Endothelial cell (in vitro differentiated cells): ENCODE data around the gene CLIC4. TPM values are rescaled to one million over a fixed set of nuclear protein-coding genes. Genes with fewer than 3 reads are reported as not detected.

Experiments
- DNase-seq: peaks from one replicate; pipeline ENCODE4 v3.0.0; 2021; ENCODE audit warnings: low spot score
- H3K27ac Mint-ChIP-seq: one replicate; pipeline ENCODE4 v1.8.0; 2021; ENCODE audit warnings: mixed read lengths, inconsistent platforms; ENCODE audit not compliant: unreplicated experiment
- H3K27me3 Mint-ChIP-seq: one replicate; pipeline ENCODE4 v1.8.0; 2021; ENCODE audit warnings: mild to moderate bottlenecking, moderate library complexity, mixed read lengths, inconsistent platforms; ENCODE audit not compliant: unreplicated experiment
- H3K36me3 Mint-ChIP-seq: one replicate; pipeline ENCODE4 v1.8.0; 2021; ENCODE audit warnings: mild to moderate bottlenecking, low read depth, mixed read lengths, inconsistent platforms; ENCODE audit not compliant: unreplicated experiment
- H3K4me1 Mint-ChIP-seq: one replicate; pipeline ENCODE4 v1.8.0; 2021; ENCODE audit warnings: mild to moderate bottlenecking, mixed read lengths, inconsistent platforms; ENCODE audit not compliant: unreplicated experiment
- H3K4me3 Mint-ChIP-seq: one replicate; pipeline ENCODE4 v1.8.0; 2021; ENCODE audit warnings: mild to moderate bottlenecking, mixed read lengths, inconsistent platforms; ENCODE audit not compliant: unreplicated experiment
- H3K9me3 Mint-ChIP-seq: one replicate; pipeline ENCODE4 v1.8.0; 2021; ENCODE audit warnings: mixed read lengths, inconsistent platforms; ENCODE audit not compliant: unreplicated experiment
- total RNA-seq: library from RNA; stranded (reverse); fragmentation: NEBNext Ultra II Directional; extraction: Animal tissue kit (Norgen Biotek cat#: 25700); gene quantifications from one replicate; pipeline ENCODE4 v1.2.1, GENCODE V29; 2021; ENCODE audit not compliant: unreplicated experiment
- TF ChIP-seq, protein P1 (sequence below): fragments of 200-600 bp; sonication (generic); IDR thresholded peaks from one replicate; pipeline ENCODE4 v1.5.0; 2021; ENCODE audit warnings: antibody characterized with exemption; ENCODE audit not compliant: unreplicated experiment

The CLIC4 gene
- total RNA-seq, 1 donor from 2014 or later = 109 TPM

DNA sequence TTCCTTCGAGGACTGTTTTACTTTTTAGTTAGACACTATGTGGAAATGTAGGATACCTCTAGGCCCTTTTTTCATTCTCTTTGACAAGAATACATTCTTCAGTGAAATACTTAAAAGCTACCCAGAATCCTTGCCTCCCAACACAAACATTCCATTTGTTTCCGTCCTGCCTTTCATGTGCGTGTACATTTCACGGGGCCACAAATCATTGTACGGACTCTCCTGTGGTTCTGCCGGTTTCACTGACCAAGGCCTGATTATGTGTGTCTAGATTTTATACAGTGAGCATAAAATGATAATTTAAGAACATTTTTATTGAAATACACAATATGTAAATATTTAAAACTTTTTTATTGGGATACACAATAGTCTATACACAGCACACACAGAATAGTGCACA lies 108.4 kb downstream of the CLIC4 start:
- TF ChIP-seq, protein P1, sequence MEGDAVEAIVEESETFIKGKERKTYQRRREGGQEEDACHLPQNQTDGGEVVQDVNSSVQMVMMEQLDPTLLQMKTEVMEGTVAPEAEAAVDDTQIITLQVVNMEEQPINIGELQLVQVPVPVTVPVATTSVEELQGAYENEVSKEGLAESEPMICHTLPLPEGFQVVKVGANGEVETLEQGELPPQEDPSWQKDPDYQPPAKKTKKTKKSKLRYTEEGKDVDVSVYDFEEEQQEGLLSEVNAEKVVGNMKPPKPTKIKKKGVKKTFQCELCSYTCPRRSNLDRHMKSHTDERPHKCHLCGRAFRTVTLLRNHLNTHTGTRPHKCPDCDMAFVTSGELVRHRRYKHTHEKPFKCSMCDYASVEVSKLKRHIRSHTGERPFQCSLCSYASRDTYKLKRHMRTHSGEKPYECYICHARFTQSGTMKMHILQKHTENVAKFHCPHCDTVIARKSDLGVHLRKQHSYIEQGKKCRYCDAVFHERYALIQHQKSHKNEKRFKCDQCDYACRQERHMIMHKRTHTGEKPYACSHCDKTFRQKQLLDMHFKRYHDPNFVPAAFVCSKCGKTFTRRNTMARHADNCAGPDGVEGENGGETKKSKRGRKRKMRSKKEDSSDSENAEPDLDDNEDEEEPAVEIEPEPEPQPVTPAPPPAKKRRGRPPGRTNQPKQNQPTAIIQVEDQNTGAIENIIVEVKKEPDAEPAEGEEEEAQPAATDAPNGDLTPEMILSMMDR = no peak
- DNase-seq = no peak
- no peak overlapping the region for H3K27ac Mint-ChIP-seq
- no peak overlapping the region for H3K4me3 Mint-ChIP-seq
- H3K4me1 Mint-ChIP-seq = no peaks in the 10 kb centered on the region
- H3K9me3 Mint-ChIP-seq = no peaks in the 10 kb centered on the region
- no peaks in the 10 kb centered on the region for H3K36me3 Mint-ChIP-seq
- H3K27me3 Mint-ChIP-seq = peaks cover 4% of the 10 kb centered on the region

DNA sequence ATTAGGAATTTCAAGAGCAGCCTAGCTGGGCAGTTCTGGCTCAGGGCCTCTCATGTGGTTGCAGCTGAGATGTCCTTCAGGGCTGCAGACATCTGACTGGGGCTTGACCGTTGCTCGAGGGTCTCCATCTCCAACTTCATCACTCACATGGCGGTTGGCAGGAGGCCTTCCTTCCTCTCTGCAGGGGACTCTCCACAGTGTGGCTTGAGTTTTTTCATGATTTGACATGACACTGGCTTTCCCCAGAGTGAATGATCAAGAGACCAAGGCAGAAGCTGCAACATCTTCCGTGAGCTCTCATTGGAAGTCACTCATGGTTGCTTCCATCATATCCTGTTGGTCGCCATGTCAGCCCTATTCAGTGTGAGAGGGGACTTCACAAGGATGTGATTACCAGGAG lies 110.2 kb downstream of the CLIC4 start:
- DNase-seq = no peak
- Mint-ChIP-seq H3K36me3 (no peaks in the 10 kb centered on the region), H3K27me3 (peaks cover 2% of the 10 kb centered on the region), H3K4me3 (no peak overlapping the region), H3K27ac (no peak overlapping the region), H3K4me1 (no peaks in the 10 kb centered on the region), H3K9me3 (no peaks in the 10 kb centered on the region)
- TF ChIP-seq, protein P1 = no peak

DNA sequence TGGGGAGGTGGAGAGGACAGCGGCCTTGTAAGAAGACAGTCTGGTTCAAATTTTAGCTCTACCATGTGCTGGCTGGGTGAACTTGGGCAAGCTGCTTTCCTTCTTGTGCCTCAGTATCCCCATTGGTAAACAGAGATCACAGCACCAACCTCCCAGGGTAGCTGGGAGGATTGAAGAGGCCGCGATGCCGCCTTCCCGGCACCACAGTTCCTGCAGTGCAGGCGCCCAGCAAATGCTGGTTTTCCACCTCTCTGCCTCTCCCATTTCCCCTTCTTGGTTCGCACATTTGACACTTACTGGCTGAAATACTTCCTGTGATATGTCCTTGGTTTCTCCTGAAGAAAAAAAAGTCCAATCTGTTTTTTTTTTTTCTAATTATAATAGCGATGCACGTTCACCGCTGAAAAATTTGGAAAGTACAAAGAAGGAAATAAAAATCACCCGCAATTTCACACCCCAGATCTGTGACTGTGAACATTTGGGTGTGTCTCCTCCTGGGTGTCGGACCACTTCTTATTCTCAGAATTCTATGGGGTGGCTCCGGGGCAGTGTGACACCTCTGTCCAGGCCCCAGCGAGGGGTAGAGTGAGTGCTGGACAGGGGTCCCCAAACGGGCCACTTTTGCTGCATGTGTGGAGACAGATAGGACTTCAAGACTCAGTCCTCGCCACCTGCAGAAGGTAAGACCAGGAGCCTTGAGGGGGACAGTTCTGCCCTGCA lies 111.7 kb downstream of the CLIC4 start:
- H3K36me3 Mint-ChIP-seq = no peaks in the 10 kb centered on the region
- H3K9me3 Mint-ChIP-seq = no peaks in the 10 kb centered on the region
- TF ChIP-seq, protein P1 = no peak
- no peak for DNase-seq
- H3K27me3 Mint-ChIP-seq = peaks cover 2% of the 10 kb centered on the region
- H3K4me1 Mint-ChIP-seq = no peaks in the 10 kb centered on the region
- no peak overlapping the region for H3K4me3 Mint-ChIP-seq
- H3K27ac Mint-ChIP-seq = no peak overlapping the region

DNA sequence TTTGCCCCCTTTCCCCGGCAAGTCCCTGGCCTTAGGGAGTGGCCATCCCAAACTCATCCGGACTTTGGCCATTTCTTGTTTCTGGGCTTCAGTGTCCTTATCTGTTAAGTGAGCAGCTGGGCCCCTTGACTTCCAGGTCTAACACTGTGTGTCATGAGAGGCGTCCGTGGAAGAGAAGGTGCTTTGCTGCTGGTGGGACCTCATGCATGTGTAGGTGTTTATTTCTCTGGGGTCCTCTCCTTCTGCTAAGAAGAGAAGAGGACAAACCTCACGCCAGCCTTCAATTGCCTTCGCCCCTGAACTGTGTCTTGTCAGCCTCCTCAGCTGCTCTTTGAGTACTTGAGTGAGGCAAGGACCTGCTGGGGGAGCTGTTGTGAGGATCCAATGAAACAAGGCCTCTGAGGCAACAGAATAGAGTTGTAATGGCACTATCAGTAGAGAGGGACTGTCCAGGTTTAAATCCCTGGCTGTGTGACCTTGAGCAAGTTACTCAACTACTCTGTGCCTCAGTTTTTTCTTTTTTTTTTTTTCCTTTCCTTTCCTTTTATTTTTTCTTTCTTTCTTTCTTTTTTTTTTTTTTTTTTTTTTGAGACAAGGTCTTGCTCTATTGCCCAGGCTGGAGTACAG lies 112.4 kb downstream of the CLIC4 start:
- Mint-ChIP-seq H3K27me3 (peaks cover 2% of the 10 kb centered on the region), H3K36me3 (no peaks in the 10 kb centered on the region), H3K27ac (no peak overlapping the region), H3K4me3 (no peak overlapping the region), H3K9me3 (no peaks in the 10 kb centered on the region), H3K4me1 (no peaks in the 10 kb centered on the region)
- DNase-seq = no peak
- TF ChIP-seq, protein P1 = no peak

DNA sequence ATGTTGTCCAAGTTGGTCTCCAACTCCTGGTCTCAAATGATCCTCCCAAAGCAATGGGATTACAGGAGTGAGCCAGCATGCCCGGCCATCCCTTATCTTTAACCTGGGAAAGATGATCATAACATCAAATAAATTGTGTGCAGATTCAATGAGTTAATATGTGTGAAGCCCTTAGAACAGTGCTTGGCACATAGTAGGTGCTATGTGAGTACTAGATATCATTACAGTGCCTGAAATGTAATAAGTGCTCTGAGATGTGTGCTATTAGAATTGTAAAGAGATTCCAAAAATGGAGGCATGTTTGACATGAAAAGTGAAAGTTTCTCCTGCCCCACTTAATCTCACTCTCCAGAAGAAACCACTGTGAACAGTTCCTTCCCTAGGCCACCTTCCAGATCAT lies 113.0 kb downstream of the CLIC4 start:
- no peak overlapping the region for H3K4me3 Mint-ChIP-seq
- H3K9me3 Mint-ChIP-seq = no peaks in the 10 kb centered on the region
- no peak for DNase-seq
- H3K36me3 Mint-ChIP-seq = no peaks in the 10 kb centered on the region
- H3K27me3 Mint-ChIP-seq = peaks cover 2% of the 10 kb centered on the region
- H3K27ac Mint-ChIP-seq = no peak overlapping the region
- TF ChIP-seq, protein P1 = no peak
- H3K4me1 Mint-ChIP-seq = peaks cover 2% of the 10 kb centered on the region
